Astrocyte of the cerebellum (primary cell): Measurements from ENCODE around the gene PRKCG.

Experiments
- DNase-seq: peaks from one replicate; pipeline ENCODE4 v3.0.0-alpha.2; 2011; ENCODE audit warnings: low read depth
- H3K4me3 ChIP-seq: 2 replicates; pipeline ENCODE4 v1.5.1; 2011; ENCODE audit warnings: mild to moderate bottlenecking, low read depth, low read length, moderate library complexity
- in situ Hi-C: cut with HindIII; loops from 2 replicates; pipeline ENCODE4 v1.10.0; 2017; ENCODE audit warnings: low sequenced_read_pairs
- TF ChIP-seq, protein P1 (sequence below): IDR thresholded peaks from 2 replicates; pipeline ENCODE4 v1.5.1; 2012; ENCODE audit warnings: low read length, low read depth, moderate library complexity, mild to moderate bottlenecking; ENCODE audit errors: missing control alignments

PRKCG gene

DNA sequence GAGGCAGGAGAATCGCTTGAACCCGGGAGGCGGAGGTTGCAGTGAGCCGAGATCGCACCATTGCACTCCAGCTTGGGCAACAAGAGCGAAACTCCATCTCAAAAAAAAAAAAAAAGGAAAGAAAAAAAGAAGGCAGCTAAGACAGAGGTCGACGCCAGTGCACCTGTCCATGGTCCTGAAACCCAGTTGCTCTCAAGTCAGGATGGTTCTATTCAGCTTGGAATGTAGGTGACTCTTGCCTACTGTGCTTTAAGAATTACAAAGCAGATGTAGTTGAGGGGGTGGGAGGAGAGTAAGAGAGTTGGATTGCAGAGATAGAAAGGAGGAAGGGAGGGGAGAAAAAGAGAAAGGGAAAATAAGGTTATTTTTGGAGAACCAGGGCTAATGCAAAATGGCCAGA, 45.7 kb downstream of the PRKCG start:
- no peak overlapping the region for H3K4me3 ChIP-seq
- in situ Hi-C loops = no loop called here
- TF ChIP-seq, protein P1, sequence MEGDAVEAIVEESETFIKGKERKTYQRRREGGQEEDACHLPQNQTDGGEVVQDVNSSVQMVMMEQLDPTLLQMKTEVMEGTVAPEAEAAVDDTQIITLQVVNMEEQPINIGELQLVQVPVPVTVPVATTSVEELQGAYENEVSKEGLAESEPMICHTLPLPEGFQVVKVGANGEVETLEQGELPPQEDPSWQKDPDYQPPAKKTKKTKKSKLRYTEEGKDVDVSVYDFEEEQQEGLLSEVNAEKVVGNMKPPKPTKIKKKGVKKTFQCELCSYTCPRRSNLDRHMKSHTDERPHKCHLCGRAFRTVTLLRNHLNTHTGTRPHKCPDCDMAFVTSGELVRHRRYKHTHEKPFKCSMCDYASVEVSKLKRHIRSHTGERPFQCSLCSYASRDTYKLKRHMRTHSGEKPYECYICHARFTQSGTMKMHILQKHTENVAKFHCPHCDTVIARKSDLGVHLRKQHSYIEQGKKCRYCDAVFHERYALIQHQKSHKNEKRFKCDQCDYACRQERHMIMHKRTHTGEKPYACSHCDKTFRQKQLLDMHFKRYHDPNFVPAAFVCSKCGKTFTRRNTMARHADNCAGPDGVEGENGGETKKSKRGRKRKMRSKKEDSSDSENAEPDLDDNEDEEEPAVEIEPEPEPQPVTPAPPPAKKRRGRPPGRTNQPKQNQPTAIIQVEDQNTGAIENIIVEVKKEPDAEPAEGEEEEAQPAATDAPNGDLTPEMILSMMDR = no peak
- DNase-seq = peak; percentile 60

DNA sequence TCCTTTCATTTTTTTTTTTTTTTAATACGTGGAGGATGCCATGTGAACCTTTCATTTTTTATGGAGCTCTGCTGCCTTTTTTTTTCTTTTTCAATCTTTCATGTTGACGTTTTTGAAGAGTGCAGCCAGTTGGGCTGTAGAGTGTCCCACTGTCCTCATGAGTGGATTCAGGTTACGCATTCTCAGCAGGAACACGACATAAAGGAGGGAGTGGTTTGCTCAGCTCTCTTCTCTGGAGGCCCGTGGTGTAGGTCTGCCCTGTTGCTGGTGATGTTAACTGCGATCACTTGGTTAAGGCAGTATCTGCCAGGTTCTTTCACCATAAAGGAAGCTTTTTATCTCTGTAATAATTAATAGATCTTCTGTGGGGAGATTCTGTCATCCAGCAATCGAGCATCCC, 54.0 kb downstream of the PRKCG start:
- TF ChIP-seq, protein P1 = no peak
- no peak overlapping the region for H3K4me3 ChIP-seq
- in situ Hi-C loops = no loop called here
- DNase-seq = no peak

DNA sequence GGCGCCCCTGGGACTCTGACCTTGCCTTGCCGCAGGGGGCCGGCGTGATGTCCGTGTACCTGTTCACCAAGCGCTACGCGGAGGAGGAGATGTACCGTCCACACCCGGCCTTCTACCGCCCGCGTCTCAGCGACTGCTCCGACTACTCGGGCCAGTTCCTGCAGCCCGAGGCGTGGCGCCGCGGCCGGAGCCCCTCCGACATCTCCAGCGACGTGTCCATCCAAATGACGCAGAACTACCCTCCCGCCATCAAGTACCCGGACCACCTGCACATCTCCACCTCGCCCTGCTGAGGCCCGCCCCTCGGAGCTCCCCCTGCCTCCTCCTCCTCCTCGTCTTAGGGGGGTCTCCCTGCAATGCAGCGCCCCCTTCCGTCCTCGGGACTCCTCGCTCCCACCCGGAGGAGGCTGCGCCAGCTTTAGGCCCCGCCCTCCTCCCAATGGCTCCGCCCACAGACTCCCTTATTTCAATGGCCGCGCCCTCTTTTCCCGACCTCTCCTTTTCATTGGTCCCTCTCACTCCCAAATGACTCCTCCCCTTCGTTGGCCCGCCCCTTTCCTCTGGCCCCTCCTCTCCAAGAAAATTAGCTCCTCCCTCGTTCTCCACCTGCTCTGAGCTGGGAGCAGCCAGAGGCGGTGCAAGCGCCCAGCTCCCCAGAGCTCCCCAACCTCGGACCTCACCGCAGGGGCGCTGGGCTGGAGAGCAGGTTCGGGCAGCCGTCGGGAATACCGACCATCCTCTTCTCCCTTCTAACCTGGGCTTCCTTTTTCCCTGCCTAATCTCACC, 60.2 kb downstream of the PRKCG start:
- no peak for DNase-seq
- TF ChIP-seq, protein P1 = no peak
- H3K4me3 ChIP-seq = no peak overlapping the region
- in situ Hi-C loops = no loop called here

DNA sequence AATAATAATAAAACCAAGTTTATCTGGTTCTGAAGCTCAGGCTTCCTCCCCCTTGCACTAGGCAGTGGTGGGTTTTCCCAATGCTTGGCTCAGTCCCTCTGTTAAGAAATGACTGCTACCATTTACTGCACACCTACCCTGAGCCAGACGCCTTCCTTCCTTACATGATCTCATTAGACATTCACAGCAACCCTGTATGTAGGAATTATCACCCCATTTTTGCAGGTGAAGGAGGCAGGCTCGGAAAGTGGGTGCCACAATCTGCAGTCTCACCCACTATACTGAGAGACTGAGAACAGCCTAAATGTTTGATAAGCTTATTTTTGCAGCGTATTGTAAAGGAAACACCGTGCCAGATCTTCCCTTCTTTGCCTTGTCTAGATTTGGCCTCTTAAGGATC, 62.4 kb downstream of the PRKCG start:
- no peak for DNase-seq
- no peak overlapping the region for H3K4me3 ChIP-seq
- in situ Hi-C loops = no loop called here
- TF ChIP-seq, protein P1 = no peak

DNA sequence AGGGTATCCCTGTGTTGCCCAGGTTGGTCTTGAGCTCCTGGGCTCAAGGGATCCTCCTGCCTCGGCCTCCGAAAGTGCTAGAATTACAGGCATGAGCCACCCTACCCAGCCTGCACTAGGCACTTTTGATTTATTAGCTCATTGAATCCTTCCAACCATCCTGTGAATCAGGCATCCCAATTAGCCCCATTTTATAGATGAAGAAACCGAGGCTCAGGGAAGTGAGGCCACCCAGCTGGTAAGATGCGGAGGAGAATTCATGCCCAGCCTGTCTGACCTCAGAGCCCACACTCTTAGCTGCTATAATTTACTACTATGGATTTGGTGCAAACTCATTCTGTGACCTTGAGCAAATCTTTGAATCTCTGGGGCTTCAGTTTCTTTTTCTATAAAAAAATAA, 62.9 kb downstream of the PRKCG start:
- TF ChIP-seq, protein P1 = no peak
- no peak overlapping the region for H3K4me3 ChIP-seq
- no peak for DNase-seq
- in situ Hi-C loops = no loop called here

DNA sequence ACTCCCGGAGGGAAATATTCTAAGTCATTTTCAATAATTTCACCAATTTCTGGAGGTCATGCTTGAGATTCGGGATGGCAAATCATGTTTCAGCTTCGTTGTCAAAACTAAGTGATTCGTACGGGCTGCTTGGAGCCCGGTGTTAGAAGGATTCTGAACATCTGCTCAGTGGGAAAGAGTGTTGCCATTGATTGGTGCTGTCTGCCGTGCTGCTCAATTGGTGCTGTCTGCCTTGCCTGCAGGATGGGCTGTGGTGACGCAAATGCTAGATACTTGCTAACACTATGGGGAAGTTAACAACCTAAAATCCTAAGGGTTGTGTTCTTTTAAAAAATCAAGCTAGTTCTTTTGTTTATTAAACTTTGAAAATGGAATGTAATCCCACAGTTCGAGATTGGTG, 63.4 kb downstream of the PRKCG start:
- no peak for DNase-seq
- H3K4me3 ChIP-seq = no peak overlapping the region
- TF ChIP-seq, protein P1 = no peak
- in situ Hi-C loops = no loop called here
